ENCODE data around the gene LANCL3. TPM values are rescaled to one million over a fixed set of nuclear protein-coding genes. Genes with fewer than 3 reads are reported as not detected.

Gene LANCL3
- total RNA-seq, 1 experiment from 2014 or later = 0.03 TPM

DNA sequence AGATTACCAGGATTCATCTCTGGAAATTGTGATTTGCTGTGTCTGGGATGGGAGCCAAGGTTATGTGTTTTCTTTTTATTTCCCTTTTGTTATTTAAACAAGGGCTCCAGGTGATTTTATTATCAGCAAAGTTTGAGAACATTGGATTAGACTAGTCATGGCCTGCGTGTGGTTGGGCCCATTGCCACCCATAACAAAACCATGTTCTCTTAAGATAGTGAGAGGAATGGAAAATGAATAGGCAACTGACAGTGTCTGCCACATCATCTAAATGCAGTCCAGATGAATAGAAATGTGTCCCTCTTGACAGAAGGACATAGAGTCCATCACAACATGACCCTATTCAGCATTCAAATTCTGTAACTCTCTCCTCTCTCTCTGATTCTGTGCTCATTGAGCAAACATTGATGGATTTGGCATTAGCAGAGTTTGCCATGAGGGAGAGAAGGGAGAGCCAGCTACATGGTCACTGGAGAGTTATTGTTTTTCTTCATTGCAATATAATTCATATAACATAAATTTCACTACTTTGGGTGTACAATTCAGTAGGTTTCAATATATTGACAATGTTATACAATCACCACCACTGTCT, 125.8 kb downstream of the LANCL3 start:
- intact Hi-C loops (cut with micrococcal nuclease; ENCODE audit: unreplicated experiment) (no loop called here), in situ Hi-C loops (cut with HindIII; ENCODE audit: low pct_unique_long_range_greater_than_20kb, low sequenced_read_pairs) (no loop called here)
- ChIA-PET POLR2A (no interaction called here), CTCF (no interaction called here)
- no peak for ATAC-seq
- Histone ChIP-seq H3K4me1 (ENCODE audit: control insufficient read depth, insufficient read depth, low read length) (no peaks in the 10 kb centered on the region), H3K4me3 (ENCODE audit: low read depth in 2 of 2, low read length in 2 of 2) (no peak overlapping the region), H3K27ac (ENCODE audit: low read length) (no peak overlapping the region), H3K27me3 (ENCODE audit: control insufficient read depth, insufficient read depth, low read length) (no peaks in the 10 kb centered on the region), H3K9me3 (ENCODE audit: control insufficient read depth, insufficient read depth, low read depth, low read length) (no peaks in the 10 kb centered on the region), H3K36me3 (ENCODE audit: control insufficient read depth, insufficient read depth, low read length) (no peaks in the 10 kb centered on the region)
- TF ChIP-seq, protein P1, sequence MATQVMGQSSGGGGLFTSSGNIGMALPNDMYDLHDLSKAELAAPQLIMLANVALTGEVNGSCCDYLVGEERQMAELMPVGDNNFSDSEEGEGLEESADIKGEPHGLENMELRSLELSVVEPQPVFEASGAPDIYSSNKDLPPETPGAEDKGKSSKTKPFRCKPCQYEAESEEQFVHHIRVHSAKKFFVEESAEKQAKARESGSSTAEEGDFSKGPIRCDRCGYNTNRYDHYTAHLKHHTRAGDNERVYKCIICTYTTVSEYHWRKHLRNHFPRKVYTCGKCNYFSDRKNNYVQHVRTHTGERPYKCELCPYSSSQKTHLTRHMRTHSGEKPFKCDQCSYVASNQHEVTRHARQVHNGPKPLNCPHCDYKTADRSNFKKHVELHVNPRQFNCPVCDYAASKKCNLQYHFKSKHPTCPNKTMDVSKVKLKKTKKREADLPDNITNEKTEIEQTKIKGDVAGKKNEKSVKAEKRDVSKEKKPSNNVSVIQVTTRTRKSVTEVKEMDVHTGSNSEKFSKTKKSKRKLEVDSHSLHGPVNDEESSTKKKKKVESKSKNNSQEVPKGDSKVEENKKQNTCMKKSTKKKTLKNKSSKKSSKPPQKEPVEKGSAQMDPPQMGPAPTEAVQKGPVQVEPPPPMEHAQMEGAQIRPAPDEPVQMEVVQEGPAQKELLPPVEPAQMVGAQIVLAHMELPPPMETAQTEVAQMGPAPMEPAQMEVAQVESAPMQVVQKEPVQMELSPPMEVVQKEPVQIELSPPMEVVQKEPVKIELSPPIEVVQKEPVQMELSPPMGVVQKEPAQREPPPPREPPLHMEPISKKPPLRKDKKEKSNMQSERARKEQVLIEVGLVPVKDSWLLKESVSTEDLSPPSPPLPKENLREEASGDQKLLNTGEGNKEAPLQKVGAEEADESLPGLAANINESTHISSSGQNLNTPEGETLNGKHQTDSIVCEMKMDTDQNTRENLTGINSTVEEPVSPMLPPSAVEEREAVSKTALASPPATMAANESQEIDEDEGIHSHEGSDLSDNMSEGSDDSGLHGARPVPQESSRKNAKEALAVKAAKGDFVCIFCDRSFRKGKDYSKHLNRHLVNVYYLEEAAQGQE (IDR thresholded peaks at IDR 0.05; ENCODE audit: insufficient read depth in 1 of 2, low read depth in 2 of 2, low read length in 1 of 2) = no peak
- TF ChIP-seq POLR2AphosphoS5 (IDR thresholded peaks at IDR 0.05; ENCODE audit: low read depth, low read length) = no peak
- TF ChIP-seq TCF7L2 (IDR thresholded peaks at IDR 0.05; ENCODE audit: low read depth, low read length) = no peak
- TF ChIP-seq SIN3A (IDR thresholded peaks at IDR 0.05; ENCODE audit: borderline replicate concordance, insufficient read depth, low read depth, low read length) = no peak
- TF ChIP-seq, protein P2, sequence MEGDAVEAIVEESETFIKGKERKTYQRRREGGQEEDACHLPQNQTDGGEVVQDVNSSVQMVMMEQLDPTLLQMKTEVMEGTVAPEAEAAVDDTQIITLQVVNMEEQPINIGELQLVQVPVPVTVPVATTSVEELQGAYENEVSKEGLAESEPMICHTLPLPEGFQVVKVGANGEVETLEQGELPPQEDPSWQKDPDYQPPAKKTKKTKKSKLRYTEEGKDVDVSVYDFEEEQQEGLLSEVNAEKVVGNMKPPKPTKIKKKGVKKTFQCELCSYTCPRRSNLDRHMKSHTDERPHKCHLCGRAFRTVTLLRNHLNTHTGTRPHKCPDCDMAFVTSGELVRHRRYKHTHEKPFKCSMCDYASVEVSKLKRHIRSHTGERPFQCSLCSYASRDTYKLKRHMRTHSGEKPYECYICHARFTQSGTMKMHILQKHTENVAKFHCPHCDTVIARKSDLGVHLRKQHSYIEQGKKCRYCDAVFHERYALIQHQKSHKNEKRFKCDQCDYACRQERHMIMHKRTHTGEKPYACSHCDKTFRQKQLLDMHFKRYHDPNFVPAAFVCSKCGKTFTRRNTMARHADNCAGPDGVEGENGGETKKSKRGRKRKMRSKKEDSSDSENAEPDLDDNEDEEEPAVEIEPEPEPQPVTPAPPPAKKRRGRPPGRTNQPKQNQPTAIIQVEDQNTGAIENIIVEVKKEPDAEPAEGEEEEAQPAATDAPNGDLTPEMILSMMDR (IDR thresholded peaks at IDR 0.05) = no peak
- no TSS peak for BruUV-seq (replicated peaks)
- no peak for DNase-seq (ENCODE audit: low read depth, low spot score)

DNA sequence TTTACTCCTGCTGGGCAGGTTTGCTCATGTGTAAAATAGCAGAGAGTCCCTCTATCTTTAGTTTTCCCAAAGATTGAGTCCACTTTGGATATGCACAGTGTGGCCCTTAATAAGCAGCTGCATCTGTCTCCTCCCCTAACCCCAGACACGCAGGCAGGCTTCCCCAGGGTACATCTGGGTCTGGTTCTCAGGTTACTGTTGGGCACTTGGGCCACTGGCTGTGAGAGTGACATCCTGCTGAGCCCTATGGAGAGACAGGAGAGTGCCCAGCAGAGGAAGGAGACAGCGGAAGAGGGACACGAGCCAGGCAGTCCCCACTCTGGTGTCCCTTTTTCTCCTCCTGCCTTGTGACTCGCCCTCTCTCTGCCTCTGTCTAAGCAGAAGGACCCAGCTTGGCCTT, 130.1 kb downstream of the LANCL3 start:
- Histone ChIP-seq H3K36me3 (ENCODE audit: control insufficient read depth, insufficient read depth, low read length) (no peaks in the 10 kb centered on the region), H3K4me1 (ENCODE audit: control insufficient read depth, insufficient read depth, low read length) (no peaks in the 10 kb centered on the region), H3K27ac (ENCODE audit: low read length) (no peak overlapping the region), H3K4me3 (ENCODE audit: low read depth in 2 of 2, low read length in 2 of 2) (no peak overlapping the region), H3K9me3 (ENCODE audit: control insufficient read depth, insufficient read depth, low read depth, low read length) (no peaks in the 10 kb centered on the region), H3K27me3 (ENCODE audit: control insufficient read depth, insufficient read depth, low read length) (no peaks in the 10 kb centered on the region)
- intact Hi-C loops (cut with micrococcal nuclease; ENCODE audit: unreplicated experiment) (no loop called here), in situ Hi-C loops (cut with HindIII; ENCODE audit: low pct_unique_long_range_greater_than_20kb, low sequenced_read_pairs) (no loop called here)
- TF ChIP-seq, protein P1 (IDR thresholded peaks at IDR 0.05; ENCODE audit: insufficient read depth in 1 of 2, low read depth in 2 of 2, low read length in 1 of 2) = no peak
- TF ChIP-seq, protein P2 (IDR thresholded peaks at IDR 0.05) = no peak
- TF ChIP-seq POLR2AphosphoS5 (IDR thresholded peaks at IDR 0.05; ENCODE audit: low read depth, low read length) (no peak), SIN3A (IDR thresholded peaks at IDR 0.05; ENCODE audit: borderline replicate concordance, insufficient read depth, low read depth, low read length) (no peak), TCF7L2 (IDR thresholded peaks at IDR 0.05; ENCODE audit: low read depth, low read length) (no peak)
- POLR2A ChIA-PET = no interaction called here
- no peak for ATAC-seq
- CTCF ChIA-PET = no interaction called here
- no TSS peak for BruUV-seq (replicated peaks)
- DNase-seq (ENCODE audit: low read depth, low spot score) = no peak

All from Panc1 (cell line).